ENCODE data around the gene GCK. TPM values are rescaled to one million over a fixed set of nuclear protein-coding genes. Genes with fewer than 3 reads are reported as not detected.
"Not testable (repeated sequence)": the region's sequence is repeated elsewhere in the genome, so short reads cannot be mapped to it uniquely, and the experiment has no call there.

GCK gene
- total RNA-seq, 3 donors from 2014 or later = 0.17 TPM; not detected in 2

DNA sequence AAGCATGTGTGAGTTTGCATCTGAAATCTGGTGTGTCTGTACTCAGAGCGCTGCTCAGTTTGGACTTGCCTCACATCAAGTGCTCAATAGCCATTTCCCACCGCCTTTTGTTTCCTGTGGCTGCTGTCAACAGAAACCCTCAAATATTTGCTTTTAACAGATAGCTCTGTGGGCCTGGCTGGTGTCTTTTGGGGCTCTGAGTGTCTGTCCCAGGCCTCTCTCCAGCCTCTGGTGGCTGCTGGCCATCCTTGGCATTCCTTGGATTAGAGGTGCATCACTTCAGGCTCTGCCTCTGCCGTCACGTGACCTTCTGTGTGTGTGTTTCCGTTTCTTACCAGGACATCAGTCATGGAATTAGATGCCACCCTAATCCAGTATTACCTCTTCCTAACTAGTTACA is 20.9 kb upstream of the GCK start:
- DNase-seq (no peak), ATAC-seq (no peak)
- TF ChIP-seq, protein P1, sequence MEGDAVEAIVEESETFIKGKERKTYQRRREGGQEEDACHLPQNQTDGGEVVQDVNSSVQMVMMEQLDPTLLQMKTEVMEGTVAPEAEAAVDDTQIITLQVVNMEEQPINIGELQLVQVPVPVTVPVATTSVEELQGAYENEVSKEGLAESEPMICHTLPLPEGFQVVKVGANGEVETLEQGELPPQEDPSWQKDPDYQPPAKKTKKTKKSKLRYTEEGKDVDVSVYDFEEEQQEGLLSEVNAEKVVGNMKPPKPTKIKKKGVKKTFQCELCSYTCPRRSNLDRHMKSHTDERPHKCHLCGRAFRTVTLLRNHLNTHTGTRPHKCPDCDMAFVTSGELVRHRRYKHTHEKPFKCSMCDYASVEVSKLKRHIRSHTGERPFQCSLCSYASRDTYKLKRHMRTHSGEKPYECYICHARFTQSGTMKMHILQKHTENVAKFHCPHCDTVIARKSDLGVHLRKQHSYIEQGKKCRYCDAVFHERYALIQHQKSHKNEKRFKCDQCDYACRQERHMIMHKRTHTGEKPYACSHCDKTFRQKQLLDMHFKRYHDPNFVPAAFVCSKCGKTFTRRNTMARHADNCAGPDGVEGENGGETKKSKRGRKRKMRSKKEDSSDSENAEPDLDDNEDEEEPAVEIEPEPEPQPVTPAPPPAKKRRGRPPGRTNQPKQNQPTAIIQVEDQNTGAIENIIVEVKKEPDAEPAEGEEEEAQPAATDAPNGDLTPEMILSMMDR (IDR thresholded peaks at IDR 0.05) = no peak
- no peaks in the 10 kb centered on the region for H3K4me1 ChIP-seq (ENCODE audit: low read depth)
- no peaks in the 10 kb centered on the region for H3K9me3 ChIP-seq
- peaks cover 11% of the 10 kb centered on the region for H3K36me3 ChIP-seq (ENCODE audit: low read depth)
- intact Hi-C loops (cut with DNase I, micrococcal nuclease) = no loop called here
- H3K4me3 ChIP-seq = no peak overlapping the region

DNA sequence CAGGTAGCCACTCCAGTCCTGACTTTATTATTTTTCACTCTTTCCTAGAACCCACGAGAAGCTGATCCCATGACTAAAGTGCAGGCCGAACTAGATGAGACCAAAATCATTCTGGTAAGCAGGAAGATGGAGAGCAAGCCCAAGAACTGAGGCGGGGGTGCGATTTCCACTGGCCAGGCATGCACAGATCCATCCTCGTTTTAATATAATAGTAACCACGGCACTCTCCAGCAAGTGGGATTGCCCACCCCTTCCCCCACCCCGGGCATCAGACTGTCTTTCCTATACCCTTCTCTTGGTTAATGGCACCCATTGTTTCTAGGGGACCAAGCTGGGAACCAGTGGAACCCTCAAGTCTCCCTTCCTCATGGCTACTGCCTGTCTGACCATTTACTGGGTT is 18.8 kb upstream of the GCK start:
- no peak for DNase-seq
- no peaks in the 10 kb centered on the region for H3K9me3 ChIP-seq
- ATAC-seq = no peak
- peaks cover 2% of the 10 kb centered on the region for H3K4me1 ChIP-seq (ENCODE audit: low read depth)
- peaks cover 11% of the 10 kb centered on the region for H3K36me3 ChIP-seq (ENCODE audit: low read depth)
- no peak overlapping the region for H3K4me3 ChIP-seq
- intact Hi-C loops (cut with DNase I, micrococcal nuclease) = no loop called here
- TF ChIP-seq, protein P1 (IDR thresholded peaks at IDR 0.05) = no peak

DNA sequence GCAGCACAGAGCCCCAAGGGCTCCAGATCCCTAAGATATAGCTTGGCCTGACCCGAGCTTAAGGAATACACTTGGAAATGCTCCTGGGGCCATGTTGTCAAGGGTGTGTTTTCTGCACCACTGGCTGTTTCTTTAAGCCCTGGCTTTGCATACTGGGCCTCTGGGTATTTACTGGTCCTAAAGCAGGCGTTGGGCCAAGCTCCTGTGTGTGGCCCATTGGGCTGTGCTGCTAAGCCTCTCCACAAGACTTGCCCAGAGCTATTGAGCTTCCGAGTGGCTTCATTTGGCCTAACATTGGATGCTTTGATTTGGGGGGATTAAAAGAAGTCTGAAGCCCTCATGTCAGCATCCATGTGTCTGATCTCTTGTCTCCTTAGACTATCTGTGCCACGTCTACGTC is 16.8 kb upstream of the GCK start:
- no peaks in the 10 kb centered on the region for H3K9me3 ChIP-seq
- intact Hi-C loops (cut with DNase I, micrococcal nuclease) = no loop called here
- H3K36me3 ChIP-seq (ENCODE audit: low read depth) = peaks cover 11% of the 10 kb centered on the region
- ATAC-seq (no peak), DNase-seq (no peak)
- peaks cover 11% of the 10 kb centered on the region for H3K4me1 ChIP-seq (ENCODE audit: low read depth)
- TF ChIP-seq, protein P1 (IDR thresholded peaks at IDR 0.05) = no peak
- no peak overlapping the region for H3K4me3 ChIP-seq

DNA sequence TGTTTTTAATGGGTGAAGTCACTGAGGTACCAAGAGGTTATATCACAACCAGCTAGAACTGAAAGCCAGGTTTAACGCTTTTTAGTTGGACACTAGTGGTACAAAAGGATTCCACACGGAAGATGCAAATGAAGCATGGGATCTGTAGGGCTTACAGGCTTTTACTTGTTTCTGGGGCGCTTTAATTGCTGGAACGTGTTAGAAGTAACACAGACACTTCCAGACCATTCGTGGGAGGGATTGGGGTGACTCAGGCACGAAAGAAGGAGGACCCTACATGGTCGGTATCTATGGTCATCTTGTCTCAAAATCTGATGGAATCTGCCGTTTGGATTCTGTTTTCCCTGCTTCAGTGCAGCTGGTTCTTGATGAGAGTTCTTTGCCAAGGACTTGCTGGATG is 12.6 kb upstream of the GCK start:
- intact Hi-C loops (cut with DNase I, micrococcal nuclease) = no loop called here
- Histone ChIP-seq H3K36me3 (ENCODE audit: low read depth) (no peaks in the 10 kb centered on the region), H3K4me3 (no peak overlapping the region), H3K4me1 (ENCODE audit: low read depth) (peaks cover 11% of the 10 kb centered on the region), H3K9me3 (no peaks in the 10 kb centered on the region)
- DNase-seq (no peak), ATAC-seq (no peak)
- TF ChIP-seq, protein P1 (IDR thresholded peaks at IDR 0.05) = no peak

DNA sequence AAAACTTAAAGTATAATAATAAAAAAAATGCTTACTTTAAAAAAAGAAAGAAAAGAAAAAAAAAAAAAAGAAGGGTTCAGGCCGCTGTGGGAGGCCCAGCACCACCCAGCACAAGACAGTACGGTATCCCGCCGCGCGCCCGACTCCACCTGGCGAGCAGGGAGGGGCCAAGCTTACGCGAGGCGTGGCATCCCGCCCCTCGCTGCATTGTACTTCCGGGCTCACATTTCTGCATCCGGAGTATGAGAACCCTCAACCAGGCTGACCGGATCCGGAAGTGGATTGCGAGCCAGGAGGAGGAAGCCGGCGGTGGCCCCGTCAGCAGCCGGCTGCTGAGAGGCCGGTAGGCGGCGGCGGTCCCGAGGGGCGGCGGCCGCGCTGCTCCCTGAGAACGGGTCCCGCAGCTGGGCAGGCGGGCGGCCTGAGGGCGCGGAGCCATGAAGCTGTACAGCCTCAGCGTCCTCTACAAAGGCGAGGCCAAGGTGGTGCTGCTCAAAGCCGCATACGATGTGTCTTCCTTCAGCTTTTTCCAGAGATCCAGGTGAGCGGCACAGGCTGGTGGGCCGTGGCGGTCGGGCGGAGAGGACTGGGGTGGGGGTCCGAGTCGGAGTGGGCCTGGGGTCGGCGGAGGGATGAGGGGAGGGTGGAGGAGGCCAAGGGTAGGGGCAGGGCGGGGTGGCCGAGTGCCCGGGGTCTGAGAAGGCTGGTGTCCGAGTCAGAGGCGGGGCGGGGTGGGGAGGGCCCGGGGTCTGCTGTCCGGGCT is 11.6 kb upstream of the GCK start, which contains the start of gene YKT6:
Gene YKT6, plus strand, starts transcription at position 280 of the 763 bp plus-strand sequence. Its CDS starts 158 bp downstream, at position 438.
- DNase-seq (peak; percentile 96), ATAC-seq (peak; percentile 100)
- Histone ChIP-seq H3K36me3 (ENCODE audit: low read depth) (no peaks in the 10 kb centered on the region), H3K9me3 (no peaks in the 10 kb centered on the region), H3K4me1 (ENCODE audit: low read depth) (peaks cover 11% of the 10 kb centered on the region), H3K4me3 (peak within 1 kb of the TSS; percentile 68)
- TF ChIP-seq, protein P1 (IDR thresholded peaks at IDR 0.05) = peak; percentile 24
- intact Hi-C loops (cut with DNase I, micrococcal nuclease) = no loop called here

DNA sequence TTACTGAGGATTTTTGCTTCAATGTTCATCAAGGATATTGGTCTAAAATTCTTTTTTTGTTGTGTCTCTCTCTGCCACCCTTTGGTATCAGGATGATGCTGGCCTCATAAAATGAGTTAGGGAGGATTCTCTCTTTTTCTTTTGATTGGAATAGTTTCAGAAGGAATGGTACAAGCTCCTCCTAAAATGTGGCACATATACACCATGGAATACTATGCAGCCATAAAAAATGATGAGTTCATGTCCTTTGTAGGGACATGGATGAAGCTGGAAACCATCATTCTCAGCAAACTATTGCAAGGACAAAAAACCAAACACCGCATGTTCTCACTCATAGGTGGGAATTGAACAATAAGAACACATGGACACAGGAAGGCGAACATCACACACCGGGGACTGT is 10.9 kb upstream of the GCK start:
- H3K36me3 ChIP-seq (ENCODE audit: low read depth); H3K4me3 ChIP-seq; ATAC-seq; DNase-seq; intact Hi-C loops (cut with DNase I, micrococcal nuclease); H3K9me3 ChIP-seq: not testable (repeated sequence)
- H3K4me1 ChIP-seq (ENCODE audit: low read depth) = peaks cover 11% of the 10 kb centered on the region

All from mucosa of descending colon (tissue), 3 donors.